Measurements from ENCODE around the gene WDR26.

- TF ChIP-seq CTCF (IDR thresholded peaks at IDR 0.05) (no peak), EZH2 (IDR thresholded peaks at IDR 0.05) (no peak)
Measured at GRCh38 chr1:224432146-224432545, 2.5 kb downstream of the WDR26 start.

Data from neural progenitor cell (in vitro differentiated cells).